ENCODE measurements around the gene ATXN7L3B. TPM values are rescaled to one million over a fixed set of nuclear protein-coding genes. Genes with fewer than 3 reads are reported as not detected.

ATXN7L3B gene
- total RNA-seq, 1 experiment from 2014 or later = 30.6 TPM

GRCh38 chr12:74547249-74547648 is 9.6 kb downstream of the ATXN7L3B start:
- H3K9me3 Mint-ChIP-seq (ENCODE audit: unreplicated experiment) = no peaks in the 10 kb centered on the region
- no peaks in the 10 kb centered on the region for H3K4me1 Mint-ChIP-seq (ENCODE audit: low read depth, unreplicated experiment)
- no peak for DNase-seq
- no peaks in the 10 kb centered on the region for H3K36me3 Mint-ChIP-seq (ENCODE audit: insufficient read depth, unreplicated experiment)
- intact Hi-C loops (cut with micrococcal nuclease; ENCODE audit: unreplicated experiment) = no loop called here
- H3K27me3 Mint-ChIP-seq (ENCODE audit: insufficient read depth, unreplicated experiment) = no peaks in the 10 kb centered on the region
- BruUV-seq (replicated peaks) = no TSS peak
- Histone ChIP-seq H3K27me3 (replicated peaks; ENCODE audit: control insufficient read depth, insufficient read depth, low read length) (no peaks in the 10 kb centered on the region), H3K4me1 (0 out of 2 replicates have a peak, but pooled peaks cover 3% of the 10 kb centered on the region), H3K36me3 (ENCODE audit: control insufficient read depth, insufficient read depth, low read length) (no peaks in the 10 kb centered on the region), H3K4me3 (ENCODE audit: low read depth, low read length) (no peak overlapping the region), H3K9me3 (no peaks in the 10 kb centered on the region)
- no peak overlapping the region for H3K27ac Mint-ChIP-seq (ENCODE audit: unreplicated experiment)
- no peak overlapping the region for H3K4me3 Mint-ChIP-seq (ENCODE audit: unreplicated experiment)
- TF ChIP-seq CTCF (IDR thresholded peaks at IDR 0.05; ENCODE audit: insufficient read depth in 1 of 2, low read depth in 1 of 2, low read length in 1 of 2, severe bottlenecking in 1 of 2, unreplicated experiment in 1 of 2) = no peak
- CTCF ChIA-PET = no interaction called here
- POLR2A ChIA-PET = no interaction called here

GRCh38 chr12:74551291-74551690 is 13.7 kb downstream of the ATXN7L3B start:
- H3K27ac Mint-ChIP-seq (ENCODE audit: unreplicated experiment) = no peak overlapping the region

GRCh38 chr12:74552201-74552600 is 14.6 kb downstream of the ATXN7L3B start:
- TF ChIP-seq CTCF (IDR thresholded peaks at IDR 0.05; ENCODE audit: insufficient read depth in 1 of 2, low read depth in 1 of 2, low read length in 1 of 2, severe bottlenecking in 1 of 2, unreplicated experiment in 1 of 2) = peak; percentile 13 to 33
- peak in 1 of 2 experiments; percentile 13 for DNase-seq
- Histone ChIP-seq H3K4me3 (ENCODE audit: low read depth, low read length) (no peak overlapping the region), H3K4me1 (0 out of 2 replicates have a peak, but pooled peaks cover 3% of the 10 kb centered on the region), H3K9me3 (no peaks in the 10 kb centered on the region), H3K27me3 (replicated peaks; ENCODE audit: control insufficient read depth, insufficient read depth, low read length) (no peaks in the 10 kb centered on the region), H3K36me3 (ENCODE audit: control insufficient read depth, insufficient read depth, low read length) (no peaks in the 10 kb centered on the region)
- H3K4me1 Mint-ChIP-seq (ENCODE audit: low read depth, unreplicated experiment) = no peaks in the 10 kb centered on the region
- ChIA-PET POLR2A (no interaction called here), CTCF (no interaction called here)
- no peaks in the 10 kb centered on the region for H3K9me3 Mint-ChIP-seq (ENCODE audit: unreplicated experiment)
- no peaks in the 10 kb centered on the region for H3K27me3 Mint-ChIP-seq (ENCODE audit: insufficient read depth, unreplicated experiment)
- H3K27ac Mint-ChIP-seq (ENCODE audit: unreplicated experiment) = no peak overlapping the region
- intact Hi-C loops (cut with micrococcal nuclease; ENCODE audit: unreplicated experiment) = no loop called here
- no TSS peak for BruUV-seq (replicated peaks)
- H3K36me3 Mint-ChIP-seq (ENCODE audit: insufficient read depth, unreplicated experiment) = no peaks in the 10 kb centered on the region
- no peak overlapping the region for H3K4me3 Mint-ChIP-seq (ENCODE audit: unreplicated experiment)

More at GRCh38 chr12:74551291-74551690, 13.7 kb downstream of the ATXN7L3B start:
- no TSS peak for BruUV-seq (replicated peaks)
- ChIA-PET CTCF (no interaction called here), POLR2A (no interaction called here)
- no peak overlapping the region for H3K4me3 ChIP-seq (ENCODE audit: low read depth, low read length)
- H3K4me1 ChIP-seq = 0 out of 2 replicates have a peak, but pooled peaks cover 3% of the 10 kb centered on the region
- no peaks in the 10 kb centered on the region for H3K27me3 ChIP-seq (replicated peaks; ENCODE audit: control insufficient read depth, insufficient read depth, low read length)
- H3K36me3 ChIP-seq (ENCODE audit: control insufficient read depth, insufficient read depth, low read length) = no peaks in the 10 kb centered on the region
- Mint-ChIP-seq H3K4me3 (ENCODE audit: unreplicated experiment) (no peak overlapping the region), H3K9me3 (ENCODE audit: unreplicated experiment) (no peaks in the 10 kb centered on the region), H3K36me3 (ENCODE audit: insufficient read depth, unreplicated experiment) (no peaks in the 10 kb centered on the region), H3K27me3 (ENCODE audit: insufficient read depth, unreplicated experiment) (no peaks in the 10 kb centered on the region), H3K4me1 (ENCODE audit: low read depth, unreplicated experiment) (no peaks in the 10 kb centered on the region)
- H3K9me3 ChIP-seq = no peaks in the 10 kb centered on the region
- DNase-seq = no peak
- intact Hi-C loops (cut with micrococcal nuclease; ENCODE audit: unreplicated experiment) = no loop called here
- no peak for TF ChIP-seq CTCF (IDR thresholded peaks at IDR 0.05; ENCODE audit: insufficient read depth in 1 of 2, low read depth in 1 of 2, low read length in 1 of 2, severe bottlenecking in 1 of 2, unreplicated experiment in 1 of 2)
